HL-60 (cell line): Measurements from ENCODE around the gene SLC33A1.

ENCODE experiments used
- POLR2AphosphoS5 ChIP-seq: IDR thresholded peaks from 2 replicates; pipeline ENCODE4 v1.6.1; 2012; ENCODE audit warnings: low read depth
- TF ChIP-seq, protein P1 (sequence below): IDR thresholded peaks from one replicate; pipeline ENCODE4 v1.5.1; 2011; ENCODE audit warnings: low read length, control low read depth, inconsistent platforms; ENCODE audit not compliant: insufficient read depth

DNA sequence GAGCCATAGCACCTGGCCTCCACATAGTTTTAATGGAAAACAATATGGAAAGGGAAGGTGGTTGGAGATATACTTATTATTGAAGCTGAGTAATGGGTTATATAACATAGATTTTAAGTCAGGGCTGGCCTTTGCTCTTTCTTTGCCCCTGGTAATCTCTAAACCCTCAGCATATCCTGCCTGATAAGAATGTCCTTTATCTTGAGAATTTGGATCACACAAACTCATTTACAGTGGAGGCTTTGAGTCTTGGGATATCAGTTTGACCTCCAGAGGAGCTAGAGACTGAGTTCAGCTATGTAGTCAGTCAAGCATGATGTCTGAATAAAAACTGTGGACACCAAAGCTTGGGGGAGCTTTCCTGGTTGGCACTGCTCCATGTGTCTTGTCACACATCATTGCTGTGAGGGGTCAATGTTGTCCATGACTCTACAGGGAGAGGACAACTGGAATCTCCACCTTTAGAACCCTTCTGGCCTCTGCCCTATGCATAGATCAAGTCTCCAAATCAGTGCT lies 39.1 kb downstream of the SLC33A1 start:
- TF ChIP-seq, protein P1, sequence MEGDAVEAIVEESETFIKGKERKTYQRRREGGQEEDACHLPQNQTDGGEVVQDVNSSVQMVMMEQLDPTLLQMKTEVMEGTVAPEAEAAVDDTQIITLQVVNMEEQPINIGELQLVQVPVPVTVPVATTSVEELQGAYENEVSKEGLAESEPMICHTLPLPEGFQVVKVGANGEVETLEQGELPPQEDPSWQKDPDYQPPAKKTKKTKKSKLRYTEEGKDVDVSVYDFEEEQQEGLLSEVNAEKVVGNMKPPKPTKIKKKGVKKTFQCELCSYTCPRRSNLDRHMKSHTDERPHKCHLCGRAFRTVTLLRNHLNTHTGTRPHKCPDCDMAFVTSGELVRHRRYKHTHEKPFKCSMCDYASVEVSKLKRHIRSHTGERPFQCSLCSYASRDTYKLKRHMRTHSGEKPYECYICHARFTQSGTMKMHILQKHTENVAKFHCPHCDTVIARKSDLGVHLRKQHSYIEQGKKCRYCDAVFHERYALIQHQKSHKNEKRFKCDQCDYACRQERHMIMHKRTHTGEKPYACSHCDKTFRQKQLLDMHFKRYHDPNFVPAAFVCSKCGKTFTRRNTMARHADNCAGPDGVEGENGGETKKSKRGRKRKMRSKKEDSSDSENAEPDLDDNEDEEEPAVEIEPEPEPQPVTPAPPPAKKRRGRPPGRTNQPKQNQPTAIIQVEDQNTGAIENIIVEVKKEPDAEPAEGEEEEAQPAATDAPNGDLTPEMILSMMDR = no peak
- TF ChIP-seq POLR2AphosphoS5 = no peak
